ENCODE measurements around the gene COL28A1.

The COL28A1 gene

GRCh38 chr7:7452652-7453051 is 83.0 kb downstream of the COL28A1 start:
- no peak for DNase-seq

GRCh38 chr7:7452119-7452518 is 83.6 kb downstream of the COL28A1 start:
- no peak for DNase-seq

DNA sequence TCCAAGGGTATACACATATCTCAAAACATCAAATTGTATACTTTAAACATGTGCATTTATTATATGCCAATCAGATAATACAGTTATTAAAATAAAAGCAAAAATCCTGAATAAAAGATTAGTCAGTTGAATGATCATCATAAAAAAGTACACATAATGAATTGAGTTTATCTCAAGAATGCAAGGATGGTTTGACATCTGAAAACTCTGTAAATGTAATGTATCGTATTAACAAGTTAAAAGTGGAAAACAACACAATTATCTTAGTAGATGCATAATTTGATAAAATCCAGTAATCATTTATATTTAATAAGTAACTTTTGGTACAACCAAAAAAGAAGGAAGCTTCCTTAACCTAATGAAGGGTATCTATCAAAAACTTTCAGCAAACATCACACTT is 86.6 kb downstream of the COL28A1 start:
- no peak for DNase-seq

- no peak for DNase-seq
Measured at GRCh38 chr7:7446616-7447015, 89.1 kb downstream of the COL28A1 start.

- DNase-seq, result no peak
Measured at GRCh38 chr7:7443806-7444350, 91.8 kb downstream of the COL28A1 start.

- no peak for DNase-seq
Measured at GRCh38 chr7:7439564-7439963, 96.1 kb downstream of the COL28A1 start.

DNA sequence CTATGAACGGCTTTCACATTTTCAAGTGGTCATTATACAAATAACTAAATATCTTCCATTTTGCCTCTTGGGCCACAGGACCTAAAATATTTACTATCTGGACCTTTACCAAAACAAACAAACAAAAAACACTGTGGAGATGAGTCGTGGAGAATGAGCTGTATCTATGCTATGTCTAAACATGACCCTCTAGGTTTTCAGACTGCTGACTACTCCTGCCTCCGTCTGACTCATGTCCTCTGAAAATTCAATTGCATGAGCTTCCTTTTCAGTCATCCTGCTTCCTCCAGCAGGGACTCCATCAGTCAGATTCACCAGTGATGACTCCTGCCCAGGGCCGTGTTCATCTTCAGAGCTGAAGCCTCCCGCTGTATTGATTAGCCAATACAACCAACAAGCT is 96.8 kb downstream of the COL28A1 start:
- no peak for DNase-seq

DNA sequence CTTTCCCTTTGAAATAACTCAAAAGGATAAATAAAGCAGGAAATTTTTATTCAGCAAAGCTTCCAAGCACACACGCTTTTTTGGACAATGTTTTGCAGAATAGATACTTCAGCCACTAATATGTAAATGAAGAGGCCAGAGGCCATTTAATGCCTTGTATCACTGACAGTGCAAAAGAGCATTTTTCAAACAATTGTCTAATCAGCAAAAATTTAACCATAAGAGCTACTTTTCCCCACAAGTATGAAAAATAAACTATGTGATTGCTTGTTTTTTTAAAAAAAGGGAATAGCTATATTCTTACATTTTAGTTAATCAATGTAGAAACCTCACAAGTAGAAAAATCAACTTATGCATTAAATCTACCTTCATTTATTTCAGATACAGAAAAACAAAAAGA is 99.7 kb downstream of the COL28A1 start:
- DNase-seq, result no peak

DNA sequence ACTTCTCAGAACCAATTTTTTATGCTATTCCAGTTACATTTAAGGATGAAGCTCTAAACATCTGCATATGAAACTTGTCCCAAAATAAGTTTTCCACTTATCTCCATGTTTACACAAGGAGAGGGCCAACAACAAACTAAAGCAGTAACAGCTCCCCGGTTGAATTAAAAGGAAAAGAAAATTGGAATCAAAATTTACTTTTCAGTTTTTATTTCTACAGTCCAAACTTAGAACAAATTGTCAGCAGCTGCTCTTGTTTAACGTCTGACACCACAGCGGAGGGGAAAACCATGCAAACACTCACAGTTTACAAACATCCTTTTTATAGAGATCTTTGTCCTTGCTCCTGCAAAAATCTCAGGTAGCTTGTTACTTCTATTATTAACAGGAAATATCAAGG is 101.3 kb downstream of the COL28A1 start:
- no peak for DNase-seq

- no peak for DNase-seq
Measured at GRCh38 chr7:7433811-7434210, 101.9 kb downstream of the COL28A1 start.

DNA sequence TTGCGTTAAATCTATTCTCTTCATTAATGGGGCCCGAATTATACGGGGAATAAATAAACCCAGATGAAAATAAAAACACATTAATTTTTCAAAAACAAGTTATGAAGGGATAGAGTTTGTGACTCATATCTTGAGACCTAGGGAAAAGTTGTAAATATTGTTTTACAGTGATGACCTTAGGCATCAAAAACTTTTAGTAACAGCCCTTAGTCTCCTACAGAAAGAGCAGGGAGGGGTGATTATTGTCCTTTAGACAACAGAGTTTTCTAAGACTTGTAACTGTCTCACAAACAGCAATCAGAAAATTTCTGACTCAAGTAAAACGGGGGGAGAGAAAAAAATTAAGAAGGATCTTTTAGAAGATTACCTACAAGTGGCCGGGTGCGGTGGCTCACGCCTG is 102.7 kb downstream of the COL28A1 start:
- DNase-seq, result no peak

DNA sequence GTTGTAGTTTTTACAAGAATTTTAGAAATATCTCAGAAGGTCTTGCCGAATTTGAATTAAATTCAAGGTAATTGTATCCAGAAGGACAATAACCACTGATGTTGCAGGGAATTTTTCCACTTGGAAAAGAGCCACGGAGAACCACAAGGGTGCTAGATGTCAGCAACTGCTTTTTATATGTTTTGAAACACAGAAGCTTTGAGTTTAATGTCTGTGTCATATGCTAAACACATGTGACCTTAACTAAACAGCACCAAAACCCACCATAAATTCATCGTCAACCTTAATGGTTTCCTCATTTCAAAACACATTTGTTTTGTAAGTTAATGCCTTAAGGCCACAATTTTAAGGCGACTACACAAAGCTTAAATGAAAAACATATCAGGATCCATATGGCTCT is 106.9 kb downstream of the COL28A1 start:
- peak; percentile 48 for DNase-seq

- DNase-seq, result no peak
Measured at GRCh38 chr7:7427363-7427762, 108.3 kb downstream of the COL28A1 start.

GRCh38 chr7:7426676-7427075 is 109.0 kb downstream of the COL28A1 start:
- DNase-seq, result no peak

GRCh38 chr7:7425321-7425720 is 110.4 kb downstream of the COL28A1 start:
- no peak for DNase-seq

- DNase-seq, result peak; percentile 71
Measured at GRCh38 chr7:7424151-7424873, 111.4 kb downstream of the COL28A1 start.

GRCh38 chr7:7422641-7423040 is 113.0 kb downstream of the COL28A1 start:
- no peak for DNase-seq

DNA sequence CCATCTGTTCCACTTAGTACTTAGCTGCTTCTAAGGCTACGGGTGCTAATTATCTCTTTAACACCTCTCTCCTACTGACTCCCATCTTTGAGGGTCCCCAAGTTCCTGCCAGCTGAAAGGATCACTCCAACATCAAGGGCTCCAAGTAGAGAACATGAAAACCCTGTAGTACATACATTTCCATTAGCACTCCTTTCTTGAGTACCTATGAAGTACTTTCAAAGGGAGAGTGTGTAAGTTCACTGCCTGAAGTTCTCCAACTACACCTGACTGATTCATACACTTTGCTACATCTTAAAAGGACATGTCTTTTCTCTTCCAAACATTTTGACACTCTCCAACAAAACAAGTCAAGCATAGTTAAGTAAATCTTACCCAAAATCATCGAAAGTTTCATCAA is 113.8 kb downstream of the COL28A1 start:
- no peak for DNase-seq

DNA sequence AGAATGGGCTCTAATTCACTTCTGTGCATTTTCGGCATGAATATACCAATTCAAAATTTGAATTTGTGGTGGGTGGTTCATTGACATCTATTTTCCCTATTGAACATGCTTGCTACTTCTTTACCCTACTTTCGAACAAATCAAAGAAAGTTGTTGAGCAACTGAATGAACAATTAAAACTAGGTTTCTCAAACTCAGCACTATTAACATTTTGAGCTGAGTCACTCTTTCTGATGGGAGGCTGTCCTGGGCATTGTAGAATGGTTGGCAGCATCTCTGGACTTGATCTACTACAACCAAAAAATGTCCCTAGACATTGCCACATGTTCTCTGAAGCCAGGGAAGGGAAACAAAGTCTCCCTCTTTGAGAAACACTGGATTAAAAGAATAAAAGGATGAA is 116.7 kb downstream of the COL28A1 start:
- no peak for DNase-seq

- DNase-seq, result no peak
Measured at GRCh38 chr7:7417851-7418250, 117.8 kb downstream of the COL28A1 start.

DNA sequence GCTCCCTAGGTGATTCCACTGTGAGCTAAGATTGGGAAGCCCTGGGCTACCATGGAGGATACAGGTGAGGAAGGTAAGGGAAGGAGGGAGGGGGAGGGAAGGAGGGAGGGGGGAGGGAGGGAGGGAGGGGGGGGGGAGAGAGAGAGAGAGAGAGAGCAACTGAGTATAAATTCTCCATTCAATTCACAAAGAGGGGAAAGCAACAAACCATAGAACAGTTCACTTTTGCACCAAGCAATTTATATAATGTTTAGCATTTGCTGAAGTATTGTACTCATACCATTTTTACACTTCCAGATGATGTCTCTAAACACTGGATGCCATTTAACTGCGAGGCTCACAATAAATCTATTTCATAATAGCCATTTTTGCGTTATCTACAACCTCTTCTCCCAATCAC is 118.3 kb downstream of the COL28A1 start:
- no peak for DNase-seq

DNA sequence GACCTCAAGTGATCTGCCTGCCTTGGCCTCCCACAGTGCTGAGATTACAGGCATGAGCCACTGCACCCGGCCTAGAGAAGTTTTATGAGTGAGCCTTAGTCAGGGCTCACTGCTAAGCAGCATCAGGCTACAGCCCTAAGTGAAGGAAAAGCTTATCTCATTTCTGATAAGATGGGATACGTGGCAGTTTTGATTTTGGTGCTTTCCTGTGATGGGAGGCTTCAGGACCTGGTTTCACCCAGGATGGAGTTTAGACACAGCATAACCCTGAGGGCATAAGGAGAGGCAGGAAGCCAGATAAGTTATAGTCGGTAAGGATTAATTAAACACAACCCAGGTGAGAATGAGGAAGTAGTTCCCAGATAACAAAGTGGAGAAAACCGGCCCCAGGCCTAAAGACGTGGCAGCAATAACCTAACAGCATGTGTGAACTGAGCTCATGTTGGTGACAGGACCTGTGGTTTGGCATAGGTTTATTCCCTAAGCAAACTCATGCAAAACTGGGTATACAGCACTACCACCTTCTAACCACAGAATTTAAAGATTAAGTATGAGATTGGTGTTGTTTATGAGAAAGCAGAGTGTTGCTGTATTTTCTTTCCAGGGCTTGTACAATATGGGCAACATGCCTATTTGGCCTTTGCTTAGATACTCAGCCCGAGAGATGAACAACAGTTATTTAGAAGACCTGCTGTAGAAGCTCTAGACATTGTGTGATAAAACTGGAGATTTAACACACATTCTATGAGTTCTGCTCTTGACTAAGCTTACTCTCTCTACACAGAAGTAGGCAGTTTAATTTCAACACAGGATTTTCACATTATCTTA is 119.4 kb downstream of the COL28A1 start:
- DNase-seq, result no peak

DNA sequence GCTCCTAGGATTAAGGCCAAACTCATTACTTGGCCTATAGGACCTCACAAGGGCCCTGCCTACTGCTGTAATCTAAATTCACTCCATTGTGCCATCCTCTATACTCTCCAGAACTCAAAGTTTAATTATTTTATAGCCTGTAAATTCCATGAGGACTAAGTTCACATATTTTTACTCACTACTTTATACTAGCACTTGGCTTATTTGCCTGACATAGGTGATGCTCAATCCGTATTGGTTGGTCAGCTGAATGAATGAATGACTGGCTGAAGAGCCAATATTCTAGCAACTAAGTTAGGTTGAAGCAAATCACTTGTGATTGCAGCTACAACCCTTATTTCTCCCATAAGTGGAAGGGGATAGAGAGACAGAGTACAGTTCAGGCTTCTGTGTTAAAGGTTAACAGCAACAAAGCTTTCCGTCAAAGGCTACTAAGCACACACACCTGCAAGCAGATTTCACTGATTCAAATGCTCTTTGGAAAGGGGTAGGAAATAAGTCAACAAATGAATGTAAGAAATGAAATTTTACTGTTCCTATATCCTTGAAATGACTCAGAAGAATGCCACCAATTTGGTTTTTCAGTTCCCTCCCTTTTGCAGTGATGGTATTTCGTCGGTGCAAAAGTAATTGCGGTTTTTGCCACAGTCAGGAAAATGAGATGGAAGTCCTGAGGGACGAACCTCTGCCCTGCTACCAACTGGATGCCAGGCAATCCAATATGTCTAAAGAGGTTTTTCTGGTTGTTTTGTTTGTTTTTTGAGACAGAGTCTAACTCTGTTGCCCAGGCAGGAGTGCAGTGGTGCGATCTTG is 120.7 kb downstream of the COL28A1 start:
- DNase-seq, result no peak
